Uterus (tissue), 2 donors: ENCODE data around the gene UPK1A.

Experiments
- CTCF ChIP-seq, 4 experiments: fragments of 200-600 bp in 2 of 4; fragments of 450-650 bp in 2 of 4; sonication (generic) in 2 of 4; IDR thresholded peaks; one replicate each; pipeline ENCODE4 v1.5.1; 2016 to 2019; ENCODE audit warnings: antibody characterized with exemption in 4 of 4, mild to moderate bottlenecking in 2 of 4, moderate library complexity in 1 of 4
- POLR2A ChIP-seq, 2 donors: fragments of 450-650 bp; IDR thresholded peaks; one replicate each; pipeline ENCODE4 v1.6.1; 2016; ENCODE audit warnings: antibody characterized with exemption in 2 of 2, mild to moderate bottlenecking in 1 of 2, moderate library complexity in 1 of 2

DNA sequence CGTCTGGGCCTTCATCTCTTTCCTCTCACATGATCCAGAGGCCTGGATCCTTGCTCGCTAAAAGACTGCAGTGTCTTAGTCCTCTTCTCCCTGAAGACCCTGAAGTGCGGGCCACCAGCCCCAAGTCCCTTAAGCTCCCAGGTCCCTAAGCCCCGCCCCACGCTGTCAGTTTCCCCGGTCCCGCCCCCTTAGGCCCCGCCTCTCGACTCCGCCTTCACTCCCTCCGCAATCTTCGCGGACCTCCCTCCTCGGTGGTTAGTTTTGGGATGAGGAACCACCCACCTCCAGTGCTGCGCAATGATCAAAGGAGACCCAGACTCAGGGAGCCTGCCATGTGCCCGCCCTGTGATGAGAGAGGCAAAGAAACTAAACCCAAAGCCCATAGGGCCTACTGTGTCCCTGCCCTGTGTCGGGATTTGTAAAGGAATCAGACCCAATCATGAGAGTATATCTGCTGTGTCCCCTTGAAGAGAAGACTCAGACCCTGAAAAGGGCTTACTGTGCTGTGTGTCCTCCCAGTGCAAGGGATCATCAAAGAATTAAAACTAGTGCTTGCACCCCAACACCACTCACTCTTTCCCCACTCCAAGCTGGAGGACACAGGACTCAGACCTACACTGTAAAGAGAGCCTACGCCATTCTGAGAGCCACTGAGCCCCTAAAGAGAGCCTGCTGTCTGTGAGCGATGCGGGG lies 21.2 kb upstream of the UPK1A start:
- no peak for TF ChIP-seq CTCF (IDR thresholded peaks at IDR 0.05)
- TF ChIP-seq POLR2A (IDR thresholded peaks at IDR 0.05) = no peak
